Right cardiac atrium (tissue), 5 donors: ENCODE data around the gene FSTL4. TPM values are rescaled to one million over a fixed set of nuclear protein-coding genes. Genes with fewer than 3 reads are reported as not detected.

Source experiments
- ATAC-seq, 2 donors: fragments of 200-7000 bp; cut with Tn5 transposase; one replicate each; pipeline versions ENCODE4 v1.8.0 to v1.9.1; 2020; ENCODE audit warnings: moderate library complexity in 2 of 2, mild to moderate bottlenecking in 1 of 2
- DNase-seq, 3 donors: peaks; one replicate each; pipeline ENCODE4 v3.0.0-alpha.2; 2020
- H3K27ac ChIP-seq: one replicate; pipeline ENCODE4 v1.5.1; 2013; ENCODE audit warnings: mild to moderate bottlenecking, low read length, control low read depth, moderate library complexity
- H3K27me3 ChIP-seq: one replicate; pipeline ENCODE4 v1.6.1; 2013; ENCODE audit not compliant: control insufficient read depth, insufficient read depth
- H3K4me1 ChIP-seq: one replicate; pipeline ENCODE4 v1.6.1; 2013; ENCODE audit warnings: low read length; ENCODE audit not compliant: control insufficient read depth, insufficient read depth
- H3K4me3 ChIP-seq: one replicate; pipeline ENCODE4 v1.5.1; 2013; ENCODE audit warnings: low read length, control low read depth
- H3K9me3 ChIP-seq: one replicate; pipeline ENCODE4 v1.6.1; 2013; ENCODE audit warnings: low read length; ENCODE audit not compliant: control insufficient read depth
- WGBS: extraction: QIAGEN DNeasy Blood & Tissue Kit; methylation state at CpG from one replicate; pipeline ENCODE4 v1.1.7; 2013; 5-methylcytosine and 5-hydroxymethylcytosine counted together
- intact Hi-C, 4 donors: fragments of 100-400 bp; cut with DNase I; formaldehyde crosslinking; loops; one replicate each; pipeline versions ENCODE4 v1.11.0 to v1.14.0; 2022 to 2023
- polyA plus RNA-seq: library from polyadenylated mRNA; stranded (reverse); fragments of 200-250 nt; gene quantifications from one replicate; pipeline ENCODE4 v1.2.3, GENCODE V29; 2013
- total RNA-seq, 4 donors: library from RNA; stranded (reverse); fragmentation: NEBNext Ultra II Directional; extraction: Animal tissue kit (Norgen Biotek cat#: 25700); gene quantifications; one replicate each; pipeline ENCODE4 v1.2.1, GENCODE V29; 2021
- donor health status: healthy with polysubstance abuse.
- donor health status: DM: no; HTN: yes; CAD: no.
- donor health status: DM: no; HTN: no; CAD: no.
- donor health status: DM: no; HTN: yes; CAD: no; lungs with severe emphysema.
- donor health status: DM: yes; HTN: yes; CAD: no.

FSTL4 gene
- total and polyA plus RNA-seq, 5 donors, result not detected

DNA sequence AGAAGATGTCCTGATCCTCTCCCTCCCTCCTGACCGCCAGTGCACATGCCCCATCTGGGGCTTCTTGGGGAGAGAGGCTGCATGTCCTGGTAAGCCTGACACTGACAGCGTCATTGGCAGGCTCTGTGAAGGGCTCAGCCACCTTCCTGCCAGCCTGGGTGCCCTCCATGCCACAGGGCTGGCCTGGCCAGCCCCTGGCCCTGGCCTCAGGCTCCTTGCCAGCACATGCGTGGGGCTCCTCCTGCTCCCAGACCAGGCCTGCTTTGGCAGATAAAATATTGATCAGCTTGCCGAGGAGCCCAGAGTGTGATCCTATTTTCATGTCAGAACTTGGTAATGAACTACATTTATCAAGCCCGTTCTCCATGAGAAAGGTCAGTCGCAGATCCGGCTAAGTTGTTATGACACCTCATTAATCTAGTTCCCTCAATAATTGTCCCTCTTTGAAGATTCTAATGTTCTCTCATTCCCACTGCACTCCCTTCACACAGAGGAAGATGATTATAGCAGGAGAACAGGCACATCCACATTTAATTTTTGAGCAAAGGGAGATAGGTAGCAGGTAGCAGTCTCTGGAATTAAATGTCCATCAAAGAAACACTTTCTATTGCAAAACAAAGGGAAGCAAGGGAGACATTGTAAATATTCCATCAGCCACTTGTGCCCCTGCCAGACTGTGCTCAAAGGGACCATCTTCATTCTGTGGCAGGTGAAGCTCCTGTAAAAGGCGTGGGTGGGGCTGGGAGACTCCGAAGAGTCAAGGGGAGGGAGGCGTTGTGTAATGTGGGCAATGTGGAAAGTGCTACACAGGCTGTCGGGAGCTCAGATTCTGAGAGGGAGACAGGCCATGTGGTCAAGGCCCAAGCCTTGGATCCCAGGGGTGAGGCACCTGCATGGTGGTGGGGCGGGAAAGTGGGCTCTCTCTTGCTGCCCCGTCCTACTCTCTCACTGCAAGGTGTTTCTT, 288.6 kb downstream of the FSTL4 start:
- intact Hi-C loops, result no loop called here
- ATAC-seq, result no peak
- Histone ChIP-seq H3K27ac (no peak overlapping the region), H3K27me3 (no peaks in the 10 kb centered on the region), H3K4me3 (no peak overlapping the region), H3K9me3 (no peaks in the 10 kb centered on the region), H3K4me1 (no peaks in the 10 kb centered on the region)
- 64% methylated on average over 13 of the region's 13 CpGs for WGBS
- no peak for DNase-seq

DNA sequence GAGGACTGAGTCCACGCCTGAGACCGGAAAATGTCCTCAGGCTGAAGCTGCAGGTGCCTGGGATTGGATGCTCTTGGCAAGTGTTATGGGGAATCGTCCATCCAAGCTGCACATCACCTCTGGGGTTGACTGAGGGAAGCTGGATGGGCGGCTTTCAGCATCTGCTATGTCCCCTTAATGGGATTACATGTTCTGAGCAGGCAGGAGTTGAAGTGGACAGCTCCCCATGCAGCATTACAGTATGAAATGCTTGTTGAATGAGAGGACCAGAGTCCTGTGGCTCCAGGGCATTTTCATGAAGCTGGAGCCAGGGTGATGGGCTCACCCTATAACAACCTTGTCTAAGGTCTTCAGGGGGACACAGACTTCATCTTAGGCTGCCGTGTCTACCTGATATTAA, 289.6 kb downstream of the FSTL4 start:
- intact Hi-C loops, result no loop called here
- Histone ChIP-seq H3K4me3 (no peak overlapping the region), H3K4me1 (no peaks in the 10 kb centered on the region), H3K27ac (no peak overlapping the region), H3K27me3 (no peaks in the 10 kb centered on the region), H3K9me3 (no peaks in the 10 kb centered on the region)
- no peak for DNase-seq
- no peak for ATAC-seq
- 86% methylated on average over 5 of the region's 5 CpGs for WGBS

DNA sequence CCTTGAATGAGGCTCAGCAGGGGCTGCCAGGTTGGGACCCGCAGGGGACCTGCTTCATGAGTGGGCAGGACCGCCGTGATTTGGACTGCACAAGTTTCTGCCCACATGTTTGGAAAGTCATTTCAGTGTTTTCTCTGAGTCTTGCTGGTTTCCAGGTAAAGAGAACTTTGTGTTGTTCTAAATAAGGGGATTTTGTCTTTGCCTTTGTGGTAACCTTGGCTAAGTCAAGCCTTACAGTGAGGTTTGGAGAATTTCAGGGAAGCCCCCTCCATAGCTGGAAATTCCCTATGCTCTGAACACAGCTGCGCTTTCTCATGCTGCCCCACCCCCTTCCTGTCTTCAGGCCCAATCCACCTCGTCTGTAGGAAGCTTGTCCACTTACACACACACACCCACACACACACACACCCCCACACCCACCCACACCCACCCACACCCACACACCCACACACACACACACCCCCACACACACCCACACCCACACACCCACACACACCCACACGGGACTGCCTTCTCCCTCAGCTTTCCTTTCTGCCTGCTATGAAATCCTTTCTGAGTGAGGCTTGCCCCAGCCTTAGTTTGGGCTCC, 290.4 kb downstream of the FSTL4 start:
- Histone ChIP-seq H3K9me3 (no peaks in the 10 kb centered on the region), H3K27ac (no peak overlapping the region), H3K4me1 (no peaks in the 10 kb centered on the region), H3K4me3 (no peak overlapping the region), H3K27me3 (no peaks in the 10 kb centered on the region)
- DNase-seq, result no peak
- intact Hi-C loops, result no loop called here
- no peak for ATAC-seq
- WGBS, result 53% methylated on average over 6 of the region's 6 CpGs

DNA sequence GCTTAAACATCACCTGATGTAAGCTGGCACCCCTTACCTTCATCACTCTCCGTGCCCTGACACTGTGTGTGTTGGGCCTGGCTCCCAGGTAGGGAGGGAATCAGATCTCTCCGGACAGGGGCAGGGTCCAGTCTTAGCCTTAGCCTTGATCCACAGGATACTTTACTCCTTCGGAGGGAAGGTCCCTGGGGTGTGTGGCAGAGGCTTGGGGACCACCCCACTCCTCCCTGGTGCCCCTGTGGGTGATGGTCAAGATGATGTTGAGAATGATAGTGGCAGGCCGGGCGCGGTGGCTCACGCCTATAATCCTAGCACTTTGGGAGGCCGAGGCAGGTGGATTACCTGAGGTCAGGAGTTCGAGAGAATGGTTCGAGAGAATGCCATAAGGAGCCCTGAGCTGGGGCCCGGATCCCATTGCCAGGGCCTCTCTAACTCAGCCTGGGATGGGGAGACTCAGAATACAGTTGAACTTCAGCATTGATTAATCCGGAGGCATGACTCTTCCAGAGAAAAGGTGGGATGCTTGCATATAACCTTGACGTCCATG, 291.0 kb downstream of the FSTL4 start:
- ATAC-seq, result no peak
- Histone ChIP-seq H3K27me3 (no peaks in the 10 kb centered on the region), H3K4me3 (no peak overlapping the region), H3K4me1 (no peaks in the 10 kb centered on the region), H3K9me3 (no peaks in the 10 kb centered on the region), H3K27ac (no peak overlapping the region)
- no peak for DNase-seq
- 90% methylated on average over 13 of the region's 13 CpGs for WGBS
- intact Hi-C loops, result no loop called here

GRCh38 chr5:133319905-133320520, 292.3 kb downstream of the FSTL4 start:
- no peaks in the 10 kb centered on the region for H3K4me1 ChIP-seq
- 62% methylated on average over 5 of the region's 5 CpGs for WGBS
- no peak overlapping the region for H3K4me3 ChIP-seq
- DNase-seq, result no peak
- no peaks in the 10 kb centered on the region for H3K27me3 ChIP-seq
- ATAC-seq, result no peak
- no peak overlapping the region for H3K27ac ChIP-seq
- H3K9me3 ChIP-seq, result no peaks in the 10 kb centered on the region
- intact Hi-C loops, result loop anchor here in 1 of 4 donors (1.0 kb wide), 1 partner anchor 19 kb away; no protein-coding TSS in a partner anchor

GRCh38 chr5:133319244-133319643, 293.1 kb downstream of the FSTL4 start:
- H3K9me3 ChIP-seq, result no peaks in the 10 kb centered on the region
- no peaks in the 10 kb centered on the region for H3K27me3 ChIP-seq
- no peaks in the 10 kb centered on the region for H3K4me1 ChIP-seq
- H3K4me3 ChIP-seq, result no peak overlapping the region
- DNase-seq (no peak), ATAC-seq (no peak)
- intact Hi-C loops, result loop anchor here in 1 of 4 donors (1.0 kb wide), 1 partner anchor 18 kb away; no protein-coding TSS in a partner anchor
- no peak overlapping the region for H3K27ac ChIP-seq
- WGBS, result 73% methylated on average over 5 of the region's 5 CpGs

DNA sequence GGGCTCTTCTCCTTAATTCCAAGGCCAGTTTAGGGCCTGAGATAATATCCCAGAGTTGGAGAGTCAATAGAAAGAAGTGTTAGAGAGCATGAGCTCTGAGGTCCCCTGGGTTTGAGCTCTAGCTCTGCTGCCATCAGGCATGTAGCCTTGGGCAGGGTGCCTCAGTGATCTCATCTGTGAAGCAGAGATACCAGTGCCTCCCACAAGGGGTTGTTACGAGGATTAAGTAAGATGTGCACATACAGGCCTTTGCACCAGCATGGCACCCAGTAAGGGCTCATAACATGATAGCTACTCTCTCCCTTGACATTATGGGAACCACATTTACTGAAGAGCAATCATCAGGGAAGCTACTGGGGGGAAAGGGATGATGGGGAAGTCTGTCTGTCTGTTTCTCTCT, 294.8 kb downstream of the FSTL4 start:
- Histone ChIP-seq H3K4me1 (no peaks in the 10 kb centered on the region), H3K9me3 (no peaks in the 10 kb centered on the region), H3K4me3 (no peak overlapping the region), H3K27me3 (no peaks in the 10 kb centered on the region), H3K27ac (no peak overlapping the region)
- DNase-seq (no peak), ATAC-seq (no peak)
- 50% methylated on average over 1 of the region's 1 CpG for WGBS
- intact Hi-C loops, result no loop called here

- no peak for ATAC-seq
- H3K4me3 ChIP-seq, result no peak overlapping the region
- 78% methylated on average over 22 of the region's 22 CpGs for WGBS
Measured at GRCh38 chr5:133316346-133317343, 295.7 kb downstream of the FSTL4 start.

DNA sequence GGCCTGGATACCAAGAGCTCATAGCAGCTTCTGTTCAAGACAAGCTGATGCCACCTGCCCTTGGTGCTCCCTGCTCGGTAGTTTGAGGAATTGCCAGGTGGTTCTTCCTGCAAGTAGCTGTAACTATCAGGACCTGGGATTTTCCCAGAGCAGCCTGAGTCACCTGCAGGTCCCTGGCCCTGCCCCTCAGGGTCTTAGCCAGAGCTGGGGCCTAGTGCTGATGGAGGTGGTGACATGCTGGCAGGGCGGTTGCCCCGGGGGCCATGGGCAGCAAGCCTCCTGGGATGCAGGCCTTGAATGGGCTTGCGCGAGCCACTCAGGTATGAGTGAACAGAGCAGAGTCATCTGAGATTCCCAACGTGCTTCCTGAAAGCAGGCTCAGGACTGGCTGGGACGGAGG, 298.3 kb downstream of the FSTL4 start:
- 88% methylated on average over 7 of the region's 7 CpGs for WGBS
- no peak overlapping the region for H3K27ac ChIP-seq
- H3K9me3 ChIP-seq, result no peaks in the 10 kb centered on the region
- DNase-seq, result no peak
- no peak for ATAC-seq
- intact Hi-C loops, result no loop called here
- no peak overlapping the region for H3K4me3 ChIP-seq
- no peaks in the 10 kb centered on the region for H3K4me1 ChIP-seq
- no peaks in the 10 kb centered on the region for H3K27me3 ChIP-seq

More at GRCh38 chr5:133316346-133317343, 295.7 kb downstream of the FSTL4 start:
- intact Hi-C loops, result no loop called here
- DNase-seq, result no peak
- H3K27ac ChIP-seq, result no peak overlapping the region
- no peaks in the 10 kb centered on the region for H3K9me3 ChIP-seq
- no peaks in the 10 kb centered on the region for H3K27me3 ChIP-seq
- no peaks in the 10 kb centered on the region for H3K4me1 ChIP-seq

GRCh38 chr5:133311176-133311575, 301.2 kb downstream of the FSTL4 start:
- no peak overlapping the region for H3K4me3 ChIP-seq
- no peaks in the 10 kb centered on the region for H3K9me3 ChIP-seq
- H3K27me3 ChIP-seq, result no peaks in the 10 kb centered on the region
- DNase-seq (no peak), ATAC-seq (no peak)
- WGBS, result 92% methylated on average over 4 of the region's 4 CpGs
- H3K4me1 ChIP-seq, result no peaks in the 10 kb centered on the region
- intact Hi-C loops, result no loop called here
- H3K27ac ChIP-seq, result no peak overlapping the region
